ENCODE measurements around the gene TCF4.

The TCF4 gene

DNA sequence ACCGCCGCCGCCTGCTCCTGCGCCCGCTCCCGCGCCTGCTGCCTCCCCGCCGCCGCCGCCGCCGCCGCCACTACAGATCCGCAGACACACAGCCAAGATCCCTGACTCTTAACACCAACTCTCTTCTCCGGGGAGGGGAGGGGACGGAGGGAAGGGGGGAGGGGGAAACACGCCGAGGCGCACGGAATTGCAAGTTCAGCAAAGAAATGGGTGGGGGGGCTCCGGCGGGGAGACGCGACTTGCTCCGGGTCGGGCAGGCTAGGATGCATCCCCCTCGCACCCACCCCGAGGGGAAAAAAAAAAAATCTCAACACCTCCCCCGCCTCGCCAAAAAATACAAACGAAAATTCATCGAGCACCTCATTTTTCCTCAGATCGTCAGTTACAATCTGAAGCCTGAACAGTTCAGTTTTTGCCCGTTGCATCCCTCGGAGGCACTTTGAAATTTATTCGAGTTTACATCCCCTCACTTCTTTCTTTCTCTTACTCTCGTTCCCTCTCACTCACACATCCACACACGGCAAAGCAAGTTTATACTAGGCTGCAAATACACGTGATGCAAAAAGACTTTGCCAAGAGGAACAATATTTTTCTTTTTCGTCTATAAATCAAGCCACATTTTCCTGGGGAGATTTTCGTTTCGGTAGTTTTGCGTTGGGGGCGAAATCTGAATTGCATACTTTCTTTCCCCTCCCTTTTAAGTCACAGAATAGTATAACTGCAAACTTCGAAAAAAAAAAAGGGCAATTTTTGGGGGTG is at the start of gene TCF4:
TCF4 (minus strand) TSS at position 82 of the 759 bp plus-strand sequence. CDS start 1,076 bp downstream, outside the sequence.
- no peak for DNase-seq (ENCODE audit: low read depth in 2 of 2)

DNA sequence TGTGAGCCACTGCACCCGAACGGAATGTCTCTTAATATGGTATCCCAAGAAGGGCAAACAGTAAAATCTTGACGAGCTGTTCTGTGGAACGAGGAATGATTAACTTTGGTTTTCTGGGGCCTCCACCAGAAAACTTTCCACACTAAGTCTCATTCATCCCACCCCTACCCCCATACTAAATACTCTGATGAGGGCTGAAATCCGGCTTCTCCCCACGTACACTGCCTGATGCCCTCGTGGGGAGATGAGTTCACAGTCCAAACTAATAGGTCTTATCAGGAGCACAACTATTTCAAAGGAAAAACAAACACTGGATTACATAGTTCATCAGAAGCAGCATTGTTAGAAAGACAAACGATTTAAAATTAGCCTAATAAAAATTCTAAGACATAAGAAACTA is 49.2 kb upstream of the TCF4 start:
- no peak for DNase-seq (ENCODE audit: low read depth in 2 of 2)

DNA sequence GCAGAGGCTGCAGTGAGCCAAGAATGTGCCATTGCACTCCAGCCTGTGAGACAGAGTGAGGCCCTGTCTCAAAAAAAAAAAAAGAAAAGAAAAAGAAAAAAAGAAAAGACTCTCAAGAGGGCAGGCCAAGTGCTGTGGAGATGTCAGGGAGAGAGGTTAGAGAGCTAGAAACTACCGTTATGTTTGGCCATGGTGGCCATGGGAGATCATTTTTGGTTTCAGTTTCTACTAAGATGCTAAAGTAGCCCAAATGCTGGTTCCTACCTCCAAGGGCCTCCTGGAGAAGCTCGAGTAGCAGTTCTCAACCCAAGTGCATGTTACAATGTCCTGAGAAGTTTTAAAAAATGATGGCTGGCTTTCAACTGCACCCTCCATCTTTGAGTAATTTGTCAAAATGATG is 47.4 kb upstream of the TCF4 start:
- no peak for DNase-seq (ENCODE audit: low read depth in 2 of 2)

DNA sequence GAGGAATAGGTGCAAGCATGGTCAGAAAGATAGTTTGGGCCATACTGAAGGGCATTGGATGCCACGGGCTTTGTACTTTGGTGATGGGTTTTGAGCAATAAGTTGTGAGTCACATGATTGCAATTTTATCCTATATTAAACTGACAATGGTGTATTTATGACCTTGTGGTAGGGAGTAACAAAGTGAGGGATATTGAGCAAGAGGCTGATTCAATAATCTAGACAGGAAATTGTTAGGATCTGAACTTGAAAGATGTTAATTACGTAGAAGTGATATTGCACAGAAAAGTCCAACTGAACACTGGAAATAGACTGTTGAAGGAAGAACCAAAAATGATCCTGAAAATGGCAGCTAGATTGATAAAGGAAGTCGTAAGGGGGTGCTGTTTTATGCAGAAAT is 46.6 kb upstream of the TCF4 start:
- DNase-seq (ENCODE audit: low read depth in 2 of 2): no peak

DNA sequence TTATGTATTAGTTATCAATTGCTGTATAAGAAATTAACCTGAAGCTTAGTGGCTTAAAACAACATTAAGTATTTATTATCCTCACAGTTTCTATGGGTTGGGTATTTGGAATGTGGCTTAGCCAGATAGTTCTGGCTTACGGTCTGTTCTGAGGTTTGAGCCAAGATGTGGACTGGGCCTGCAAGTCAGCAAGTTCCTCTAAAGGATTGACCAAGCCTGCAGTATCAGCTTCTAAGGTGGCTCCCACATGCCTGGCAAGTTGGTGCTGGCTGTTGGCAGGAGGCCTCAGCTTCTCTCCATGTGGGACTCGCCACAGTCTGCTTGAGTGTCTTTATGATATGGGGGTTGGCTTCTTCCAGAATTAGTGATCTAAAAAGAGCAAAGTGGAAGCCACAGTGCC is 45.0 kb upstream of the TCF4 start:
- DNase-seq (ENCODE audit: low read depth in 2 of 2): no peak

DNA sequence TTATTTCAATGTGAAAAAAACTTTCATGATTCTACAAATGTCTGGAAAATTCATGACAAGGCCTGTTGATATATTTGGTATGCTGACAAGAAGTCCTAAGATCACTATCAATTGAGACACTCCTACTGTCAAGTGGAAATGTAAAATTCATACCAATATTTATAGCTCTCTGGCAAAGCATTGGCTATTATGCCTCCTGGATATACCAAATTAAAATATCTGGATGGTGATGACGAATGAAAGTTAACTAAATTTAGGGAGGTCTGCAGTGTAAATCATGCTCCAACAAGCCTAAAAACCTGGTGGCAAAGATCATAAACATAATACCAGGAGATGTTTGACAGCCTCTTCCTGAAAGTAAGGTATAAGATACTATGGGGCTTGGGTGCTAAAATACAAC is 41.1 kb upstream of the TCF4 start:
- DNase-seq (ENCODE audit: low read depth in 2 of 2): no peak

DNA sequence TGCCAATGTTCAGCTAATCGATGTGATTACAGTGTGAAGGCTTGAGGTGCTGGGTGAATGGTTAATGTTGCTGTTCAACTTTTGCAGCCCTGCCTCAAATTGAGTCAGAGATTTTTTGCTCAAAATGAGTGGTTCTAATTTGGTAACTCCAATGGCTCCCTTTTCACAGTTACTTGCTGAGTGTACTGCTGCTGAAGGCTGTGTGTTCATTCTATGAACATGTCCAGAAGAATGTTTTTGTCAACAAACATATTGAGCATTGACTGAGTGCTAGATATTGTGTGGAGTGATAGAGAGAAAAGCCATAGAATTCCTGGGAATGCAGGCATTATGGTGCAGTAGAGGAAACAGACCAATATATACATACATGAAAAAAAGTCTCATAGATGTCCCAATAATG is 39.0 kb upstream of the TCF4 start:
- DNase-seq (ENCODE audit: low read depth in 2 of 2): no peak

DNA sequence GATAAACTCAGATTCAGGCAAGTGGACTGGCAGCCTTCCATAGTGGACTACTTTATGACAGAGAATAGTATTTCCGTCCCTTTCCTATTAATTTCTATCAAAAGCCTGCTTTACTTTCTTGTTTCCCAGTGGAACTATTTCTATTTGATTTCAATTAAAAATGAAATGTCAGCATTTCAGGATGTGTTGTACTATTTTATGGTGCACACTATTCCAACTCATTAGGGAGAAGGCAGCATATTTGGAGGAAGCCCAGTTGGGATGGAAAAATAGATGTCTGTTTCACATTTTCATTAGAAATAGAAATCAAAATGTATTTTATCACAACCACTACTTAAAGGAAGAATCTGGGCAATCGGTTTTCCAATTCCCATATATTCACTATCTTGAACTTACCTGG is 37.9 kb upstream of the TCF4 start:
- DNase-seq (ENCODE audit: low read depth in 2 of 2): no peak

DNA sequence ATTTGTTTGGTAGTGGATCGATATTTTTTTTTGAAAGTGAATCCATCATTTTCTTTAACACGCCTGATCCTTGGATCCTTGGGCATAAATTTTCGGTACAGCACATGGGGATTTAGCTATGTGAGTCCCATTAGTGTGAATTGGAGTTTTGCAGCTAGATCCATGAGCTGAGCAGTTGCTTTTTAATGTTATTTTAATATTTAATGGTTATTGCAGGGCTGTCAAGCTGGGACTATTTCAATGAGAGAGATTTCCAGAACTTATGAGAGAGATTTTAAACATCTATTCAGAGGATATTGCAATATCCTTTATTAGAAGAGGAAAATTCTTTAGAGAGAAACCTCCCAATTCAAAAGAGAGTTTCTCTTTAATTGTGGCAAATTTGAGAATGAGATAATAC is 35.6 kb upstream of the TCF4 start:
- DNase-seq (ENCODE audit: low read depth in 2 of 2): no peak

DNA sequence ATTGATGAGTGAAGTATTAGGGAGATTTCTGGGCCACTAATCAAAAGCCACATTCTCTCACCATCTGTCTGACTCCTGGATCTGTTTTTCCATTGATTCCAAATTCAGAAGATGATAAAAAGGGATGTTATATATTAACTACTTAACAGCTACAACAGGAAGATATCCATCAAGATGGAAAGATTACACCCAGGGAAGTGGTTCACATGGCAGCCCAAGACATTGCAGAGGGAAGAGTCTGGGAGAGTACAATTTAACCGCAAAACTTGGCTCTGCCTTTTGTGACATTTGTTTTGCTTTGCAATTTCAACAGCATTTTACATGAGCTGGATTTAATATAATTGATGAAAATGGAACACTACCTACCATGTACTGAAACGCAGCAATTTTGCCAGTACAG is 22.5 kb upstream of the TCF4 start:
- no peak for DNase-seq (ENCODE audit: low read depth in 2 of 2)

DNA sequence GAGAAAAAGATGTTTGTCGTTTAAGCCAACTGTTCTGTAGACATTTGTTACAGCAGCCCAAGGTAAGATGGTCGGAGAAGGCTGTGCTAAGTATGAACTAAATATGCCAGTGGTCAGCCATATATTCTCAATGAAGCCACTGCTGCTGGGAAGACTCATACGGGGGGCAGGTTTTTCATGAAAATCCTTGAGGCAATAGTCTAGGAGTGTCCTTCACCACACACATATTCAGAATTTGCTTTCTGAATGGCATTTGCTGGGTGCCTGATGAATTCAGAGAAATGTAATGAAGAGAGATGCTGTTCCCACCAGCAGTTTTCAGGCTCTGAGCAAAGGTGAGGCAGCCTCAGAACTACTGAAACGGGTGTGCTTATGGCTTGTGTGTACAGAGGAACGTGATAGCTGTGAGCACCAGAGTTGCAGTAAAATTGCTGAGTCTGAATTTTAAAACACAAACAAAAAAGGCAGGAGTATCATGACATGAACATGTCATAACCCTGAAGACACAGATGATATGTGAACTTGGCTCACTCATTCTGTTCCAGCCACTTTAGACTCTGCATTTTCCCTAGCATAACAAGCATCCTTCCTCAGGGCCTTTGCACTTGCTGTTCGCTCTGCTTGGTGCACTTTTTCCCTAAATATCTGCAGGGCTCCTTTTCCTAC is 21.3 kb upstream of the TCF4 start:
- DNase-seq (ENCODE audit: low read depth in 2 of 2): no peak

DNA sequence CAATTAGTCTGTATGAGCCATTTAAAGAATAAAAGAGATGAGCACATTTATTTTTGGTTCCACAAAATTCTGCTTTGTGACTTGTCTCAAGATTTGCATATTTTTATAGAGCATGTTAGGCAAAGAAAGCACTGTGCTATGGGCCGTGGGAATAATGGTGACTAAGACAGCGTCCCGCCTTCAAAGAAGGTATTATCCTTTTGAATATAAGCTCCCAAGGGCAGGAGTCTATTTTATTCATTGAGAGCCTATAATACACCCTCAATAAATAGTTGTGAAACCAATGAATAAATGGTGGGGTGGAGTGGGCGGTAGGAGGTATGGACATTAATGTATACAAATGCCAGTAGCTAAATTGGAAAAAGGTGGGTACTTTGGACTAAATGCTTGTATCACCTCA is 20.5 kb upstream of the TCF4 start:
- no peak for DNase-seq (ENCODE audit: low read depth in 2 of 2)

DNA sequence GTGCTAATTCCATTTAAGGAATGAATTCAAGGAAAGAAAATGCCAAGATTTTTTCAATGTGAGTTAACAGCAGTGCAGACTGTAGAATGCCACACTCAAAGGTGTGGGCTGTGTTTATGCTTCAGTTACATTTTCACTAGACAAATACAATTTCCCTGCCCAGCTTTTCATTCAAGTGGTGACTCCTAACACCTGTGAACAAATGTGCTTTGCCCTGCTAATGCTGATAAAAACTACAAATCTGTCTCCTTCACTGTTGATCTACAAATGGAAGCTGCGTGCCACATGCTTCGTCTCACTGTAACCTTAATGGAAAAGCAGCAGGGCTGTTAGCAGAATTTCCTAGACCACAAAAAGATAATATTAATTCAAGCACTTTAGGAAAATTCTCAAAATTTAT is 19.8 kb upstream of the TCF4 start:
- DNase-seq (ENCODE audit: low read depth in 2 of 2): no peak

DNA sequence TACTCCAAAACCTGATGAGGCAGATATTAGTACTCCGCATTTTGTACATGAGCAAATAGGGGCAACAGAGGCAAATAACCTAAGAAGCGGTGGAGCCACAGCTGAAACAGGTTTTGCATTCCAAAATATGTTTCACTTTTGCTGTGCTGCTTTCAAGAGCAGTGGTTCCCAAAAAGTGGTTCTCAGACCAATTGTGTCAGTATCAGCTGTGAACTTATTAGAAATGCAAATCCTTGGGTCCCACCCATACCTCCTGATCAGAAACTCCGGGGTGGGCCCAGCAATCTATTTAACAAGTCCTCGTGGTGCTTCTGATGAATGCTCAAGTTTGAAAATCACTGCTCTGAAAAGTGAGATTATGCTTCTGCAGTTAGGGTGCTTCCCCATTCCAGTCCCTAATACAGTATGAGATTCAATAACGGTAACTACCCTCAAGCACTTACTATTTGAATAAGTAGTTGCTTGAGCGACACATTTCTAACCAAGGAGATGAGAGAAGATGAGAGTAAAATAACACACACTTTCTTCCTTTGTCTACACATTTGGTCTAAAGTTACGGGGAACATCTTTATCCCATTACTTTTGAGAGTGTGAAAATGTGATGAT is 17.8 kb upstream of the TCF4 start:
- DNase-seq (ENCODE audit: low read depth in 2 of 2): no peak

DNA sequence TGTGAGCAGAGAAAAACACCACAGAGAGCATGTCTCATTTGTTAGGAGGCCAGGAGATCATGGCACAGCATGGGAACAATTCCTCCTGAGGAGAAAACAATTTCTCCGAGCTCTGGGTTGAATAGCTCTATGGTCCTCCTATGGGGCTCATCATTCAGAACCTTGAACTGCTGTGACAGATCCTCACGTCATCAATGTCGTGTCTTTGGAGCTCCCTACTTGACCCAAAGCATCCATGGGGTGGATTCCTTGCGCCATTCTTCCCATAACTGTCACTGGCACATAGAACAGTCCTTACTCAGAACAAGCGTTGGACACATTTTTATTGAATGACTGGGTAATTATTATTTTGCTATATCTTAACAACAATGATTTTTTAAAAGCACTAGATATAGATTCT is 15.8 kb upstream of the TCF4 start:
- DNase-seq (ENCODE audit: low read depth in 2 of 2): no peak

DNA sequence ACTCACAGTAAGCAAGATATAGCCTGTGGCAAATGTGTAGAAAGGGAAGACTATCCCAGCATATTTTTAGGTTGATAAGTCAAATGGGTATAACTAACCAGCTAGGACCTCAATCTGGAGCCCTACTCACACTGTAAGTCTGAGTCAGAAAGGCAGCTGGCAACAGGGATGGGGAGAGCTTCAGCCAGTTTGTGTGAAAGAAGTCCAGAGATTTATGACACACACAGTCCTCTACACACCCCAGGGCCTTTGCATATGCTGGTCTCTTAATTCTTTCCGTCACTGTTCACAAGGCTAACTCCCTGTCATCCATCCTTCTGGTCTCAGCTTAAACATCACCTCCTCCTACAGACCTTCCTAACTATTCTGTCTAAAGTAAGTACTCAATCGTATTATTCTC is 5.9 kb upstream of the TCF4 start:
- DNase-seq (ENCODE audit: low read depth in 2 of 2): no peak

DNA sequence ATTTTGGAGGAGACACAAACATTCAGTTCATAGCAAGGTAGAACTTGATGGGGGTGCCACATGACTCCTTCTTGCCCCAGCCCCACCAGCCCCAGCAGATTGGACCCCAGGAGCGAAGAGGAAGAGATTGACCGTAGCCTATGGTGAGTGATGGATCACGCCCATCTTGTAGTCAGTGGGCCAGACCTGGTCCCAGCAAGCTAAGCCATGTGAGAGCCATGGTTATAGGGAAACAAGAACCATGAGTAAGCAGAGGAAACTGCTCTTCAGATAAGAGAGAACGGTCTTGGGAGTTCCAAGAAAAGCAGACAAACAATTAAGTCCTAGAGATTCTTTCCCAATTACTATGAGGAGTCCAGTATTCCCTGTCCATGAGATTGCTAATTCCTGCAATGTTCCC is 4.6 kb upstream of the TCF4 start:
- no peak for DNase-seq (ENCODE audit: low read depth in 2 of 2)

DNA sequence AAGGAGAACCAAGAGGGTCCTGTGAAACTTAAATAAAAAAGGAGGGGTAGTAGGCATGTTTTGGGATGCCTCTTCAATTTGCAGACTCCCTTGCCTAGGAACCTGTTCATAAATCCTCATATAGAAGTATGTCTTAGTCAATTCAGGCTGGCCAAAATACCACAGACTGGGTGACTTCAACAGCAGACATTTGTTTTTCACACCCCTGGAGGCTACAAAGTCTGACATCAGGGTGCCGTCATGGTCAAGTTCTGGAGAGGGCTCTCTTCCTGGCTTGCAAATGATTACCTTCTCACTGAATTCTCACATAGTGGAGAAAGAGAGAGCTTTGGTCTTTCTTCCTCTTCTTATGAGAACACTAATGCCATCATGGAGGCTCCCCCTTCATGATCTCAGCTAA is 4.1 kb upstream of the TCF4 start:
- no peak for DNase-seq (ENCODE audit: low read depth in 2 of 2)

DNA sequence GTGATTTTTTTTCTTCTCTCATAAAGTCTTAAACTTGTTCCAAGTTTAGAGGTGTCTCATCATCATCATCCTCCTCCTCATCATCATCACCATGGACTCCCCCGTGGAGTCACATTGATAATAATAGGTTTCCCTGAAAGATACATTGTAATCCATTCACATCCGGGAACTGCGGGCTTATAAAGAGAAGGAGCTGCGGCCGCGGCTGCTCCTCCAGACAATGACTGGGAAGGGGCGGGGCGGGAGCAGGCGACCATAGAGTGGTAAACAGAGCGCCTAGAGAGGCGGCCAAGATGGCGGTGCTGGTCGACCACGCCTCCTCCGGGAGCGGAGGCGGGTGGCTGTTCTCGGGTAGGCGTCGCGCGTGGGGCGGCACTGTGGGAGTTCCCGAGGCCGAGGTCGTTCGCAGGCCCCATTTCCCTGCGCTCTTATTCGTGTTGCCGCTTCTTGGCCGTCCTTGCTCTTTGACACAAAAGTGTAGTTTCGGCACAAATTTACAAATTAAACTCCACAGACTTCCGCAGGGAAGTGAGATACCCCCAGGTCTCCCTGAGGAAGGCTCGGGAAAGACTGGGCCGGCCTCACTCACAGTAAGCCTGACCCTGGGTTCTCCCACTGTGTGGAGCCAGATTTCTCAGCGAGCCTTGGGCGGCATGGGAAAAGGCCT is 1.8 kb upstream of the TCF4 start:
- DNase-seq (ENCODE audit: low read depth in 2 of 2): peak; percentile 30 to 60

DNA sequence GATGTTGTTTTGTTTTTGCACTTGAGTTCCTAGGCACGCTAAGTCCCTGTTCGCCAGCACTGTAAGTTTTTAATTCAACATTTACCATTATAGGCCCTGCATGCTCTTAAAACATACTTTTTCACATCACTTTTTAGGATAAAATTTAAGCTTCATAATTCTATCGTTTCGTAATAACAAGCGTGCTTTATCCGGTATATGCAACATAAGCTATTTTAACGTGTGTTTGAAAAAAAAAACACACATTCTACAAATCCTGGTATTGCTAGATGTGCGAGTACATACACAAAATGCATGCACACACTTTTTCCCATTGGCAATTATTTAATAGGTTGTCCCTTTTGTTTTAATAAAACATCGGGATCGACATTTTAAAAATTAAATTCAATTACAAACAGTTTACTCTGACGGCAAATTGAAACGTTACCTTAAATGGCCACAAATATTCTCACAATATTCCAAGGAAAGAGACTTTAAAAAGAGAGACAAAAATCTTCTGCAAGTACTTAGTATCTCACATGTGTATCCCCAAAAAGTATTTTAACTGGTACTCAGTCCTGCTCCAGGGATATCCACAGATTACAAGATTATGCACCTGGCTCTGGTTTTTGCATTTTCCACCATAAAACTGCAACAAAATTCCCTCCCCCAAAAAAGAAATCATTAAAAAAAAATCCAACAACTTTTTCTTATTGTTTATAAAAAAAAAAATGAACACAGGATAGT is 1.0 kb upstream of the TCF4 start:
- no peak for DNase-seq (ENCODE audit: low read depth in 2 of 2)

DNA sequence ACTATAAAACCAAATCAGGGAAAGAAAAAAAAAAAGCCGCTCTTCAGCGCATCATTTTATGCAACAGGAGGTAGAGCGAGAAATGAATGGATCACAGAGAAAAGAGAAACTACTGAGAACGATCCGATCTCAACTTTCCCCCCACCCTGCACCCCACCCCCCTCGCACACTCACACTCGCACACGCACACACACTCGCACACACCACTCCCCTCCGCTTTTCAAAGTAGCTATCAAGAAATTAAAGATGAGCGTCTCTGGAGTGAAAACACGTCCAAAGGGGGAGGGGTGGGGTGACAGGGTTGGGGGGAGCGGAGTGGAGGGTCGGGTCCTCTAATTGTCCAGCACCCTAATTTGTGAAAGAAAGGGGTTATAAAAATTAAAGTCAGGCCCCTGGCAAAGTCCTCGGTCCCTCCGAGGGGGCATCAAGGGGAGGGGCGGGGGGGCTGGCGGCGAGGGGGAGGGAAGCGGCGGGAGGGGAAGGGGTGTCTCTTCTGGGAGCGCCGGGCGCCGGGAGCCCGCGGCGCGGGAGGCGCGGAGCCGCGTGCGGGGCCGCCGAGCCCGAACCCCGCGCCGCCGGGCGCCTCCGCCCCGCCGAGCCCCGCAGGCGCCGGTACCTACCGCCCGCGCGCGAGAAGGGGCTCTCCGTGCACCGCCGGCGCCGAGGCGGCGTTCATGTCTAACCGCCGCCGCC is 428 bp downstream of the TCF4 start:
- DNase-seq (ENCODE audit: low read depth in 2 of 2): no peak

All from stimulated activated CD4-positive, alpha-beta T cell treated with anti-CD3 and anti-CD28 coated beads, Interleukin-12 subunit alpha, Interleukin-12 subunit beta, amount 100 ng/mL, for 24 hours (primary cell).